GM23338 (cell line): ENCODE results near the gene TFB2M. TPM values are rescaled to one million over a fixed set of nuclear protein-coding genes. Genes with fewer than 3 reads are reported as not detected.

Source experiments
- ATAC-seq: fragments of 200-7000 bp; cut with Tn5 transposase; 3 replicates; pipeline ENCODE4 v1.9.1; 2020
- DNase-seq: peaks from one replicate; pipeline ENCODE4 v3.0.0-alpha.2; 2015; ENCODE audit warnings: low spot score
- H2AFZ ChIP-seq: fragments of 200-600 bp; sonication (generic); 2 replicates; pipeline ENCODE4 v1.8.0; 2016; ENCODE audit warnings: antibody characterized with exemption, mild to moderate bottlenecking, moderate library complexity
- H3F3A ChIP-seq: fragments of 200-600 bp; sonication (generic); replicated peaks from 2 replicates; pipeline ENCODE4 v1.8.0; 2017; ENCODE audit warnings: antibody characterized with exemption, mixed run types, low read depth
- H3K27ac ChIP-seq: fragments of 200-600 bp; sonication (generic); 2 replicates; pipeline ENCODE4 v1.6.1; 2016; ENCODE audit warnings: low read depth
- H3K27me3 ChIP-seq: fragments of 200-600 bp; sonication (generic); 2 replicates; pipeline ENCODE4 v1.8.0; 2016; ENCODE audit warnings: mild to moderate bottlenecking, mixed run types, moderate library complexity; ENCODE audit not compliant: insufficient read depth
- H3K36me3 ChIP-seq: fragments of 200-600 bp; sonication (generic); 2 replicates; pipeline ENCODE4 v1.8.0; 2016; ENCODE audit warnings: mild to moderate bottlenecking; ENCODE audit not compliant: insufficient read depth
- H3K4me1 ChIP-seq: fragments of 200-600 bp; sonication (generic); 2 replicates; pipeline ENCODE4 v1.8.0; 2016; ENCODE audit warnings: mild to moderate bottlenecking, moderate library complexity; ENCODE audit not compliant: insufficient read depth
- H3K4me2 ChIP-seq: fragments of 200-600 bp; sonication (generic); 2 replicates; pipeline ENCODE4 v1.7.1; 2017; ENCODE audit warnings: mixed run types
- H3K4me3 ChIP-seq: fragments of 200-600 bp; sonication (generic); 2 replicates; pipeline ENCODE4 v1.6.1; 2016; ENCODE audit warnings: mixed run types
- H3K79me2 ChIP-seq: fragments of 200-600 bp; sonication (generic); replicated peaks from 2 replicates; pipeline ENCODE4 v1.8.0; 2017; ENCODE audit warnings: mild to moderate bottlenecking; ENCODE audit not compliant: insufficient read depth
- H3K9me2 ChIP-seq: fragments of 200-600 bp; sonication (generic); 2 replicates; pipeline ENCODE4 v1.8.0; 2017; ENCODE audit not compliant: insufficient read depth
- H4K20me1 ChIP-seq: fragments of 200-600 bp; sonication (generic); replicated peaks from 2 replicates; pipeline ENCODE4 v1.8.0; 2017; ENCODE audit warnings: mild to moderate bottlenecking; ENCODE audit not compliant: insufficient read depth
- H3K27ac Mint-ChIP-seq: 2 replicates; pipeline ENCODE4 v1.8.0; 2020; ENCODE audit warnings: inconsistent platforms, mild to moderate bottlenecking, moderate library complexity, mixed read lengths
- H3K27me3 Mint-ChIP-seq: 3 replicates; pipeline ENCODE4 v1.8.0; 2022; ENCODE audit warnings: low read depth, mild to moderate bottlenecking, moderate library complexity, mixed read lengths, inconsistent platforms; ENCODE audit not compliant: insufficient read depth, poor library complexity
- H3K36me3 Mint-ChIP-seq: 3 replicates; pipeline ENCODE4 v1.8.0; 2021; ENCODE audit warnings: low read depth, mild to moderate bottlenecking, inconsistent platforms, moderate library complexity, mixed read lengths
- H3K4me1 Mint-ChIP-seq: 3 replicates; pipeline ENCODE4 v1.8.0; 2020; ENCODE audit warnings: mild to moderate bottlenecking, inconsistent platforms, mixed read lengths
- H3K4me3 Mint-ChIP-seq: 3 replicates; pipeline ENCODE4 v1.8.0; 2021; ENCODE audit warnings: moderate library complexity, mild to moderate bottlenecking, inconsistent platforms, mixed read lengths
- H3K9me3 Mint-ChIP-seq: 3 replicates; pipeline ENCODE4 v1.8.0; 2020; ENCODE audit warnings: moderate library complexity, mild to moderate bottlenecking, inconsistent platforms, mixed read lengths
- CREB1 ChIP-seq: fragments of 250-450 bp; sonication (Bioruptor Pico); IDR thresholded peaks from 2 replicates; pipeline ENCODE4 v1.5.0; 2020; ENCODE audit warnings: low read depth, mild to moderate bottlenecking, moderate library complexity
- JUNB ChIP-seq: IDR thresholded peaks from one replicate; pipeline ENCODE4 v1.6.1; 2016; ENCODE audit warnings: antibody characterized with exemption; ENCODE audit not compliant: unreplicated experiment
- POLR2AphosphoS5 ChIP-seq: IDR thresholded peaks from 2 replicates; pipeline ENCODE4 v1.6.1; 2016; ENCODE audit warnings: antibody characterized with exemption, low read depth
- REST ChIP-seq: IDR thresholded peaks from one replicate; pipeline ENCODE4 v1.6.1; 2018; ENCODE audit warnings: antibody characterized with exemption; ENCODE audit not compliant: unreplicated experiment
- ZNF331 ChIP-seq: fragments of 250-450 bp; sonication (Bioruptor Pico); IDR thresholded peaks from 2 replicates; pipeline ENCODE4 v1.5.0; 2020; ENCODE audit warnings: low read depth, mild to moderate bottlenecking, moderate library complexity
- ZNF462 ChIP-seq: fragments of 250-450 bp; sonication (Bioruptor Pico); IDR thresholded peaks from 2 replicates; pipeline ENCODE4 v1.5.0; 2020; ENCODE audit warnings: mild to moderate bottlenecking, moderate library complexity
- polyA plus RNA-seq: library from polyadenylated mRNA; unstranded; fragments of >200 nt; fragmentation: Nextera tagmentation; extraction: Ambion mirVana; gene quantifications from 2 replicates; pipeline ENCODE4 v1.2.1, GENCODE V29; 2016
- total RNA-seq: library from RNA; depleted of rRNA; stranded (reverse); fragments of >200 nt; shearing (Covaris generic); gene quantifications from 2 replicates; pipeline ENCODE4 v1.2.3, GENCODE V29; 2014

TFB2M gene
- total and polyA plus RNA-seq, 2 experiments from 2014 or later, result 18.7 to 24.9 TPM

GRCh38 chr1:246508897-246509688, 57.0 kb downstream of the TFB2M start:
- Histone ChIP-seq H3K36me3 (no peaks in the 10 kb centered on the region), H3K79me2 (peaks cover 13% of the 10 kb centered on the region), H3K4me2 (no peak overlapping the region), H3K9me2 (no peaks in the 10 kb centered on the region), H2AFZ (no peak overlapping the region), H3K4me1 (peaks cover 7% of the 10 kb centered on the region), H3K4me3 (no peak overlapping the region), H4K20me1 (0 out of 2 replicates have a peak, but pooled peaks cover 4% of the 10 kb centered on the region), H3K27me3 (peaks cover 5% of the 10 kb centered on the region; the same call in 1 of the 2 replicates), H3F3A (no peaks in the 10 kb centered on the region), H3K27ac (no peak overlapping the region)
- no peak overlapping the region for H3K27ac Mint-ChIP-seq
- H3K27me3 Mint-ChIP-seq, result peaks cover 13% of the 10 kb centered on the region
- peaks cover 22% of the 10 kb centered on the region for H3K9me3 Mint-ChIP-seq
- no peak for TF ChIP-seq POLR2AphosphoS5
- TF ChIP-seq JUNB, result no peak
- no peak for TF ChIP-seq ZNF331 (CRISPR knock-in tag)
- no peak for TF ChIP-seq ZNF462 (CRISPR knock-in tag)
- TF ChIP-seq REST, result no peak
- no peak for TF ChIP-seq CREB1 (CRISPR knock-in tag)
- no peaks in the 10 kb centered on the region; the same call in 2 of the 3 replicates for H3K36me3 Mint-ChIP-seq
- H3K4me1 Mint-ChIP-seq, result peaks cover 13% of the 10 kb centered on the region
- no peak for ATAC-seq
- no peak overlapping the region for H3K4me3 Mint-ChIP-seq
- DNase-seq, result no peak
